T follicular helper cell (primary cell): Measurements from ENCODE around the gene UPF1.

Source experiments
- DNase-seq: peaks from one replicate; pipeline ENCODE4 v3.0.0-alpha.2; 2020; ENCODE audit warnings: low read depth

The UPF1 gene

DNA sequence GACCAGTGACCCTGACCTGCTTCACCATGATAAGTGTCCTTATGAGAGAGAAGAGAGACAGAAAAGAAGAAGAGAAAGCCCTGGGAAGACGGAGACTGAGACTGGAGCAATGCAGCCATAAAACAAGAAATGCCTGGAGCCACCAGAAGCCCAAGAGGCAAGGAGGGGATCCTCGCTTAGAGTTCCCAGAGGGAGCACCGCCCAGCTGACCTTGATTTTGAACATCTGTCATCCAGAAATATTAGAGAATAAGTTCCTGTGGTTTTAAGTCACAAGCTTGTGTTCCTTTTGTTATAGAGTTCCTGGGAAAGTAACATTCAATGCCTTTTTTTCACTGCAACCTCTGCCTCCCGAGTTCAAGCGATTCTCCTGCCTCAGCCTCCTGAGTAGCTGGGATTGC lies 44.0 kb downstream of the UPF1 start:
- no peak for DNase-seq

- no peak for DNase-seq
Observed at GRCh38 chr19:18876865-18877264, 45.1 kb downstream of the UPF1 start.

- no peak for DNase-seq
Observed at GRCh38 chr19:18878058-18878797, 46.5 kb downstream of the UPF1 start.

DNA sequence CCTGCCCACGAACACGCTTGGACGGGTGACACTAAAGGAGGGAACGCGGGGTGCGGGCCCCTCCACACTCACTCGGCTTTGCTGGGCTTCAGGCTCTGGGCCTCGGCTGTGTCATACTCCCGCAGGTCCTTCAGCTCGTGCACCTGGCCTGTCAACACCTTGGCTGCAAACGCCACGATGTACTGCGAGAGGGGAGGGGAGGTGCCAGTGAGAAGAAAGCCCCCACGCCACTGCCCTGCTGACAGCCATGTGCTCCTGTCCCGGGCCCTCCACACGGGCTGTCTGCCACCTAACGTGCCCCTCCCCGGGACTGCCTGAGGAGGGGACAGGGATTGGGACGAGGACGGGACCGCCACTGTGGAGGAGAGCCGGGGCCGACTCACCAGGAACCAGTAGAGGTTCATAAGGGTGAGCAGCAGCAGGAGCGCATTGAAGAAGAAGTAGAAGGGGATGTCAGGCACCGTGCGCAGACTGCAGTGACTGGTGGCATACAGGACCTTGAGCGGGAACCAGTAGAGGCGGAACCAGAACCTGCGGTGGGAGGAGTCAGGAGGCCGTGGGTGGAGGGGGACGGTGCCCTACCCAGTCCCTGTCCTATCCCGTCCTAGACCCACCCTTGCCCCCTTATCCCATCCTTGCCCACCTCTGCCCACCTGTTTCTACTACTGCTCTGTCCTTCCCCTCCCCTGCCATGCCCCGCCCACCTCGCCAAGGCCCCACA lies 47.3 kb downstream of the UPF1 start:
- DNase-seq = no peak

DNA sequence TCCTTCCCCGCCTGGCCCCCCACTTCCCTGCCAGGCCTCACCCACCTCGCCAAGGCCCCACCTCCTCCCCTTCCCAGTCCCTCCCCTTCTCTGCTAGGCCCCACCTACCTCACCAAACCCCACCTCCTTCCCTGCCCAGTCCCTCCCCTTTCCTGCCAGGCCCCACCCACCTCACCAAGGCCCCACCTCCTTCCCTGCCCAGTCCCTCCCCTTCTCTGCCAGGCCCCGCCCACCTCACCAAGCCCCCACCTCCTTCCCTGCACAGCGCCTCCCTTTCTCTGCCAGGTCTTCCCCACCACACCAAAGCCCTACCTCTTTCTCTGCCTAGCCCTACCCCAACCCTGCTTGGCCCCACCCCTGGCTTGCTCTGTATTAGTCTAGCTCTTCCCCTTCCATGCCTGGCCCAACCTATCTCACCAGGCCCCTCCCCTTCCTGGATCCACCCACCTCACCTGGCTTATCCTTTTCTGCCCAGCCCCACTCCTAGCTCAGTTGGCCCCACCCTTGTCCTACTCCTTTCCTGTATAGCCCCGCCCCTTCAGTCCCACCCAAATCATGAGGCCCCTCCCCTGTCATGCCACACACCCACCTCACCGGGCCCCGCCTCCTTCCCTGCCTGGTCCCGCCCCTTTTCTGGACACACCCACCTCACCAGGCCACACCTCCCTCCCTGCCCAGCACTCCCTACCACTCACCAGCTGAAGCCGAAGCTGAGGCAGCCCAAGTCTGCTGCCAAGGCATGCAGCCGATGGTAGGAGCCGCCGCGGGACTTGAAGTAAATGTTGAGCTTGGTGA lies 48.0 kb downstream of the UPF1 start:
- no peak for DNase-seq

DNA sequence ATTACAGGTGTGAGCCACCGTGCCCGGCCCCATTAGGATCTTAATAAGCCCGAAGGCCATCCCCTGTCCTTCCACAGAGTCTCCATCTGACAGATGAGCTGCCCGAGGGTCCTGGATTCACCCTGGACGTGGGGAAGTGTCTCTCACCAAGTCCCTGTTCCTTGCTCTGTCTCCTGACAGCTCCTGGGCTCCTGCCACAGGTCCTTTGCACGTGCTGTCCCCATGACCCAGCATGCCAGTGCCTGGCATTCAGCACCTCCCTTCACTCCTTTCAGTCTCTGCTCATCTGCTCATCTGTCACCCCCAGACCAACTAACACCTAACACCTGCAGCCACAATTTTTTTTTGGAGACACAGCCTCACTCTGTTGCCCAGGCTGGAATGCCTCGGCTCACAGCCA lies 49.7 kb downstream of the UPF1 start:
- DNase-seq = no peak

GRCh38 chr19:18883526-18884304 lies 52.0 kb downstream of the UPF1 start:
- no peak for DNase-seq

GRCh38 chr19:18886972-18887371 lies 55.2 kb downstream of the UPF1 start:
- DNase-seq = no peak

GRCh38 chr19:18889949-18890745 lies 58.4 kb downstream of the UPF1 start:
- DNase-seq = no peak

- no peak for DNase-seq
Observed at GRCh38 chr19:18893587-18894253, 62.0 kb downstream of the UPF1 start.

GRCh38 chr19:18894254-18895037 lies 62.7 kb downstream of the UPF1 start:
- DNase-seq = no peak

- no peak for DNase-seq
Observed at GRCh38 chr19:18895038-18895823, 63.5 kb downstream of the UPF1 start.

GRCh38 chr19:18895824-18896341 lies 64.1 kb downstream of the UPF1 start, which contains the start of gene CERS1:
CERS1 (minus strand) TSS chr19:18896158; CDS start chr19:18896072, 86 bp downstream.
- DNase-seq = no peak

- DNase-seq = no peak
Observed at GRCh38 chr19:18896421-18896841, 64.7 kb downstream of the UPF1 start.

- no peak for DNase-seq
Observed at GRCh38 chr19:18897094-18898029, 65.6 kb downstream of the UPF1 start.

- DNase-seq = no peak
Observed at GRCh38 chr19:18898081-18898606, 66.4 kb downstream of the UPF1 start.
